HEK293 (cell line): ENCODE results near the gene UPF2.

Experiments used
- KLF9 ChIP-seq: fragments of 450-650 bp; formaldehyde crosslinking; IDR thresholded peaks from 2 replicates; pipeline ENCODE4 v1.5.1; 2016; ENCODE audit warnings: missing biosample characterization, missing genetic modification characterization, low read depth
- MEIS1 ChIP-seq: sonication (generic); formaldehyde crosslinking; IDR thresholded peaks from 2 replicates; pipeline ENCODE4 v1.8.1; 2022; ENCODE audit warnings: missing genetic modification reagents, mild to moderate bottlenecking, borderline replicate concordance
- YY1 ChIP-seq: fragments of 450-650 bp; formaldehyde crosslinking; IDR thresholded peaks from 2 replicates; pipeline ENCODE4 v1.5.1; 2018; ENCODE audit warnings: missing biosample characterization, missing genetic modification characterization
- ZNF138 ChIP-seq: fragments of 450-650 bp; formaldehyde crosslinking; IDR thresholded peaks from 2 replicates; pipeline ENCODE4 v1.5.1; 2016; ENCODE audit warnings: missing biosample characterization, missing genetic modification characterization, borderline replicate concordance
- ZNF140 ChIP-seq: fragments of 450-650 bp; formaldehyde crosslinking; IDR thresholded peaks from 2 replicates; pipeline ENCODE4 v1.5.1; 2016; ENCODE audit warnings: missing biosample characterization, missing genetic modification characterization
- ZNF324 ChIP-seq: fragments of 450-650 bp; formaldehyde crosslinking; IDR thresholded peaks from 2 replicates; pipeline ENCODE4 v1.5.1; 2016; ENCODE audit warnings: missing biosample characterization, missing genetic modification characterization
- ZNF404 ChIP-seq: fragments of 450-650 bp; formaldehyde crosslinking; IDR thresholded peaks from 2 replicates; pipeline ENCODE4 v1.5.1; 2017; ENCODE audit warnings: missing biosample characterization, missing genetic modification characterization
- ZNF433 ChIP-seq: fragments of 450-650 bp; formaldehyde crosslinking; IDR thresholded peaks from 2 replicates; pipeline ENCODE4 v1.5.1; 2016; ENCODE audit warnings: missing biosample characterization, missing genetic modification characterization, low read depth
- ZNF530 ChIP-seq: fragments of 450-650 bp; formaldehyde crosslinking; IDR thresholded peaks from 2 replicates; pipeline ENCODE4 v1.5.1; 2016; ENCODE audit warnings: low read depth, missing biosample characterization, missing genetic modification characterization
- TF ChIP-seq, protein P1 (sequence below): fragments of 450-650 bp; formaldehyde crosslinking; IDR thresholded peaks from 2 replicates; pipeline ENCODE4 v1.5.1; 2016; ENCODE audit warnings: missing biosample characterization, missing genetic modification characterization

GRCh38 chr10:11895108-11895466 lies 147.5 kb downstream of the UPF2 start:
- TF ChIP-seq ZNF404 (tag by site-specific recombination) (no peak), ZNF140 (no peak), YY1 (tag by site-specific recombination) (no peak), ZNF138 (tag by site-specific recombination) (no peak), ZNF324 (tag by site-specific recombination) (no peak), KLF9 (tag by site-specific recombination) (no peak), ZNF433 (tag by site-specific recombination) (no peak), ZNF530 (tag by site-specific recombination) (no peak), MEIS1 (no peak)
- TF ChIP-seq, protein P1, sequence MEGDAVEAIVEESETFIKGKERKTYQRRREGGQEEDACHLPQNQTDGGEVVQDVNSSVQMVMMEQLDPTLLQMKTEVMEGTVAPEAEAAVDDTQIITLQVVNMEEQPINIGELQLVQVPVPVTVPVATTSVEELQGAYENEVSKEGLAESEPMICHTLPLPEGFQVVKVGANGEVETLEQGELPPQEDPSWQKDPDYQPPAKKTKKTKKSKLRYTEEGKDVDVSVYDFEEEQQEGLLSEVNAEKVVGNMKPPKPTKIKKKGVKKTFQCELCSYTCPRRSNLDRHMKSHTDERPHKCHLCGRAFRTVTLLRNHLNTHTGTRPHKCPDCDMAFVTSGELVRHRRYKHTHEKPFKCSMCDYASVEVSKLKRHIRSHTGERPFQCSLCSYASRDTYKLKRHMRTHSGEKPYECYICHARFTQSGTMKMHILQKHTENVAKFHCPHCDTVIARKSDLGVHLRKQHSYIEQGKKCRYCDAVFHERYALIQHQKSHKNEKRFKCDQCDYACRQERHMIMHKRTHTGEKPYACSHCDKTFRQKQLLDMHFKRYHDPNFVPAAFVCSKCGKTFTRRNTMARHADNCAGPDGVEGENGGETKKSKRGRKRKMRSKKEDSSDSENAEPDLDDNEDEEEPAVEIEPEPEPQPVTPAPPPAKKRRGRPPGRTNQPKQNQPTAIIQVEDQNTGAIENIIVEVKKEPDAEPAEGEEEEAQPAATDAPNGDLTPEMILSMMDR (tag by site-specific recombination), result no peak
